Keratinocyte (primary cell): Measurements from ENCODE around the gene ACVR1B.

Experiments used
- CTCF ChIP-seq, 3 experiments: IDR thresholded peaks in 1 of 3; conservative IDR thresholded peaks in 1 of 3; optimal IDR thresholded peaks in 1 of 3; 2 replicates in 2 of 3; 3 replicates in 1 of 3; pipeline versions ENCODE3 to v1.5.1; 2011; ENCODE audit warnings: low read length in 3 of 3, mild to moderate bottlenecking in 3 of 3, moderate library complexity in 2 of 3, control low read depth in 1 of 3, inconsistent platforms in 1 of 3; ENCODE audit not compliant: insufficient read depth in 2 of 3; ENCODE audit errors: extremely low read depth in 1 of 3
- EZH2 ChIP-seq: IDR thresholded peaks from one replicate; pipeline ENCODE4 v1.6.1; 2012; ENCODE audit warnings: inconsistent platforms, mild to moderate bottlenecking, low read length, moderate library complexity

DNA sequence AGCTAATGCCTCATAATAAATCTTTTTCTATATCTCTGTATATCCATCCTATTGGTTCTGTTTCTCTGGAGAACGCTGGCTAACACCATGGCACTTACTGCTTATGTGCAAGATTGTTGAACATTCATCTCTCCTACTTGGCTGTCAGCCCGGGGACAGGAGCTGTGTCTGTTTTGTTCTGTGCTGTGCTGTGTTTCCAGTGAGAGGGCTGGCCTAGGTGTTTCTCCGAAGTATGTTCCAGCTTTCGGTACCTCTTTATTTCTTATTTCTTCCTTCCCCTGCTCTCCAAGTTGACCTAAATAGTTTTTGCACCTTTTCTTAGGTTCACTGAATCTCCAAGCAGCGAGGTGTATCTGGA is 80.9 kb downstream of the ACVR1B start:
- TF ChIP-seq EZH2 (no peak), CTCF (optimal IDR thresholded peaks at IDR 0.05 in 1 of 3, IDR thresholded peaks at IDR 0.05 in 1 of 3, conservative IDR thresholded peaks at IDR 0.05 in 1 of 3; ENCODE audit: extremely low read depth in 1 of 3, insufficient read depth in 2 of 3, low read length in 3 of 3) (no peak)
